Measurements from ENCODE around the gene APBA3. TPM values are rescaled to one million over a fixed set of nuclear protein-coding genes. Genes with fewer than 3 reads are reported as not detected.

APBA3 gene, protein sequence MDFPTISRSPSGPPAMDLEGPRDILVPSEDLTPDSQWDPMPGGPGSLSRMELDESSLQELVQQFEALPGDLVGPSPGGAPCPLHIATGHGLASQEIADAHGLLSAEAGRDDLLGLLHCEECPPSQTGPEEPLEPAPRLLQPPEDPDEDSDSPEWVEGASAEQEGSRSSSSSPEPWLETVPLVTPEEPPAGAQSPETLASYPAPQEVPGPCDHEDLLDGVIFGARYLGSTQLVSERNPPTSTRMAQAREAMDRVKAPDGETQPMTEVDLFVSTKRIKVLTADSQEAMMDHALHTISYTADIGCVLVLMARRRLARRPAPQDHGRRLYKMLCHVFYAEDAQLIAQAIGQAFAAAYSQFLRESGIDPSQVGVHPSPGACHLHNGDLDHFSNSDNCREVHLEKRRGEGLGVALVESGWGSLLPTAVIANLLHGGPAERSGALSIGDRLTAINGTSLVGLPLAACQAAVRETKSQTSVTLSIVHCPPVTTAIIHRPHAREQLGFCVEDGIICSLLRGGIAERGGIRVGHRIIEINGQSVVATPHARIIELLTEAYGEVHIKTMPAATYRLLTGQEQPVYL
- 10 to 100 TPM; 55.8 to 64.7 TPM for total RNA-seq

- Mint-ChIP-seq H3K27me3 (no peaks in the 10 kb centered on the region), H3K4me1 (peaks cover 42% of the 10 kb centered on the region), H3K27ac (peak within 1 kb of the TSS; percentile 98), H3K4me3 (peak within 1 kb of the TSS; percentile 90), H3K36me3 (ENCODE audit: low read depth) (peaks cover 33% of the 10 kb centered on the region), H3K9me3 (no peaks in the 10 kb centered on the region)
- DNase-seq: peak; percentile 96
- ChIA-PET CTCF (interaction anchor here (0.7 to 3.4 kb wide), 13 partner anchors 9 to 227 kb away, joined by 3 to 35 read pairs (median 4); no protein-coding TSS in a partner anchor), POLR2A (interaction anchor here (0.6 to 3.8 kb wide), 18 partner anchors 10 to 710 kb away, joined by 3 to 53 read pairs (median 5); partner anchors contain the start of genes DAPK3, EEF2, RAX2 and YJU2)
Measured at GRCh38 chr19:3761382-3762129, at the start of gene APBA3. APBA3 (minus strand) TSS chr19:3761692; CDS start chr19:3760264, 1,428 bp downstream.

GRCh38 chr19:3810708-3811355 is 49.3 kb upstream of the APBA3 start:
- Mint-ChIP-seq H3K36me3 (ENCODE audit: low read depth) (peaks cover 6% of the 10 kb centered on the region), H3K27ac (peak overlapping the region; percentile 16), H3K4me1 (peaks cover 47% of the 10 kb centered on the region), H3K4me3 (no peak overlapping the region), H3K27me3 (no peaks in the 10 kb centered on the region), H3K9me3 (peaks cover 7% of the 10 kb centered on the region)
- POLR2A ChIA-PET: interaction anchor here (3.2 to 3.8 kb wide), 2 partner anchors 12 to 49 kb away, joined by 15 to 53 read pairs; partner anchors contain the start of genes APBA3 and MRPL54
- CTCF ChIA-PET: interaction anchor here (2.1 to 3.7 kb wide), 3 partner anchors 11 to 48 kb away, joined by 19 to 25 read pairs (median 21); partner anchors contain the start of gene MRPL54
- no peak for DNase-seq

- CTCF ChIA-PET: interaction anchor here (0.9 to 3.7 kb wide), 2 partner anchors 12 to 47 kb away, joined by 3 to 25 read pairs; partner anchors contain the start of gene MRPL54
Measured at GRCh38 chr19:3809881-3810707, 48.6 kb upstream of the APBA3 start.

GRCh38 chr19:3808420-3809143 is 47.1 kb upstream of the APBA3 start:
- CTCF ChIA-PET: no interaction called here
- POLR2A ChIA-PET: no interaction called here
- H3K4me1 Mint-ChIP-seq: peaks cover 38% of the 10 kb centered on the region

More at GRCh38 chr19:3809881-3810707, 48.6 kb upstream of the APBA3 start:
- H3K4me1 Mint-ChIP-seq: peaks cover 48% of the 10 kb centered on the region
- H3K4me3 Mint-ChIP-seq: no peak overlapping the region
- peaks cover 6% of the 10 kb centered on the region for H3K36me3 Mint-ChIP-seq (ENCODE audit: low read depth)
- DNase-seq: no peak
- H3K9me3 Mint-ChIP-seq: peaks cover 7% of the 10 kb centered on the region
- no peaks in the 10 kb centered on the region for H3K27me3 Mint-ChIP-seq
- POLR2A ChIA-PET: no interaction called here
- H3K27ac Mint-ChIP-seq: no peak overlapping the region

GRCh38 chr19:3807574-3808354 is 46.3 kb upstream of the APBA3 start:
- POLR2A ChIA-PET: no interaction called here

More at GRCh38 chr19:3808420-3809143, 47.1 kb upstream of the APBA3 start:
- no peaks in the 10 kb centered on the region for H3K27me3 Mint-ChIP-seq
- no peak for DNase-seq
- no peak overlapping the region for H3K4me3 Mint-ChIP-seq
- peaks cover 3% of the 10 kb centered on the region for H3K36me3 Mint-ChIP-seq (ENCODE audit: low read depth)
- H3K27ac Mint-ChIP-seq: no peak overlapping the region
- peaks cover 7% of the 10 kb centered on the region for H3K9me3 Mint-ChIP-seq

GRCh38 chr19:3807131-3807480 is 45.6 kb upstream of the APBA3 start:
- Mint-ChIP-seq H3K27ac (no peak overlapping the region), H3K9me3 (peaks cover 7% of the 10 kb centered on the region), H3K36me3 (ENCODE audit: low read depth) (no peaks in the 10 kb centered on the region), H3K27me3 (peaks cover 2% of the 10 kb centered on the region), H3K4me3 (no peak overlapping the region), H3K4me1 (peaks cover 23% of the 10 kb centered on the region)
- CTCF ChIA-PET: no interaction called here
- POLR2A ChIA-PET: no interaction called here
- DNase-seq: no peak

More at GRCh38 chr19:3807574-3808354, 46.3 kb upstream of the APBA3 start:
- CTCF ChIA-PET: no interaction called here
- Mint-ChIP-seq H3K4me3 (no peak overlapping the region), H3K4me1 (peaks cover 30% of the 10 kb centered on the region), H3K27ac (no peak overlapping the region), H3K27me3 (peaks cover 2% of the 10 kb centered on the region), H3K9me3 (peaks cover 7% of the 10 kb centered on the region), H3K36me3 (ENCODE audit: low read depth) (peaks cover 3% of the 10 kb centered on the region)
- no peak for DNase-seq

DNA sequence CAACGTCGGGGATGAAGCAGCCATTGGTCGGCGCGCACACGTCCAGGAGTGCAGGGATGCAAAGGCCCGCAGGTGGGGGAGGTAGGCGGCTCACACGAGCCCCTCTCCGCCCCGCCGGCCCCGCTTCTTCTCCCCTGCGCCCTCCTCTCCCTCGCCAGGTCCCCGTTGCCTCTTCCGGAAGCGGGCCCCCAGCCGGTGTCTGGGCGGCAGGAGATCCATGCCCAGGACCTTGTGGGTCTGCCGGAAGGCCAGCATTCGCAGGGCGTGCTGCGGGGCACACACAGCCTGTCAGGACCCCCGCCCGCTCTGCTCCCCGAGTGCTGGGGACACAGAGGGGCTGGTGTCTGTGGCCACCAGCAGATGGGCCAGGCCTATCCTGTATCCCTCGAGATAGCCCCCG is 44.4 kb upstream of the APBA3 start:
- H3K27ac Mint-ChIP-seq: no peak overlapping the region
- DNase-seq: no peak
- ChIA-PET POLR2A (interaction anchor here (2.2 kb wide), 1 partner anchor 43 kb away, joined by 7 read pairs; the partner anchor contains the start of gene MRPL54), CTCF (no interaction called here)
- no peak overlapping the region for H3K4me3 Mint-ChIP-seq
- H3K4me1 Mint-ChIP-seq: peaks cover 25% of the 10 kb centered on the region
- H3K9me3 Mint-ChIP-seq: peaks cover 7% of the 10 kb centered on the region
- H3K36me3 Mint-ChIP-seq (ENCODE audit: low read depth): no peaks in the 10 kb centered on the region
- peaks cover 4% of the 10 kb centered on the region for H3K27me3 Mint-ChIP-seq

DNA sequence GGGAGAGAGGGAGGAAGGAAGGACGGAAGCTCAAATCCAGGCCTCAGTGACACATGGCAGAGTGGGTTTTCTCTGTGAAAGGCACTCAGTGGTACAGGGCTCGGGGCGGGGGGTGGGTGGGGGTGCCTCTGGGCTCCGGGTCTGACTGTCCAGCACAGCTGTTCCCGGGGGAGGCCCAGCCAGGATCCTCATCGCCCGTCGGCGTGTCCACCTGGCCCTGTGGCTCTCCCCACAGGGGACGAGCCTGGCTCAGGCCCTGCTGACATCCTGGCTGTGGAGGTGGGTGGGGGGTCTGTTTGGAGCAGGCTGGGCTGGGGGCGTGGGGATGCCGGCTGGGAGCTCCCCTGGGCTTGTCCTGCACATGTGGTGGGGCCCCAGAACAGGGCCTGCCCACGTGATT is 42.9 kb upstream of the APBA3 start:
- peaks cover 7% of the 10 kb centered on the region for H3K9me3 Mint-ChIP-seq
- POLR2A ChIA-PET: interaction anchor here (1.3 to 2.2 kb wide), 2 partner anchors 18 to 41 kb away, joined by 3 to 7 read pairs; partner anchors contain the start of gene MRPL54
- no peak overlapping the region for H3K27ac Mint-ChIP-seq
- no peaks in the 10 kb centered on the region for H3K36me3 Mint-ChIP-seq (ENCODE audit: low read depth)
- H3K4me1 Mint-ChIP-seq: peaks cover 25% of the 10 kb centered on the region
- CTCF ChIA-PET: no interaction called here
- DNase-seq: no peak
- H3K27me3 Mint-ChIP-seq: peaks cover 6% of the 10 kb centered on the region
- H3K4me3 Mint-ChIP-seq: no peak overlapping the region

GRCh38 chr19:3803986-3804385 is 42.5 kb upstream of the APBA3 start:
- H3K27ac Mint-ChIP-seq: no peak overlapping the region
- H3K4me3 Mint-ChIP-seq: no peak overlapping the region
- no peak for DNase-seq
- peaks cover 6% of the 10 kb centered on the region for H3K27me3 Mint-ChIP-seq
- ChIA-PET POLR2A (interaction anchor here (2.2 kb wide), 1 partner anchor 41 kb away, joined by 7 read pairs; the partner anchor contains the start of gene MRPL54), CTCF (no interaction called here)
- peaks cover 7% of the 10 kb centered on the region for H3K9me3 Mint-ChIP-seq
- H3K4me1 Mint-ChIP-seq: peaks cover 29% of the 10 kb centered on the region
- H3K36me3 Mint-ChIP-seq (ENCODE audit: low read depth): no peaks in the 10 kb centered on the region

DNA sequence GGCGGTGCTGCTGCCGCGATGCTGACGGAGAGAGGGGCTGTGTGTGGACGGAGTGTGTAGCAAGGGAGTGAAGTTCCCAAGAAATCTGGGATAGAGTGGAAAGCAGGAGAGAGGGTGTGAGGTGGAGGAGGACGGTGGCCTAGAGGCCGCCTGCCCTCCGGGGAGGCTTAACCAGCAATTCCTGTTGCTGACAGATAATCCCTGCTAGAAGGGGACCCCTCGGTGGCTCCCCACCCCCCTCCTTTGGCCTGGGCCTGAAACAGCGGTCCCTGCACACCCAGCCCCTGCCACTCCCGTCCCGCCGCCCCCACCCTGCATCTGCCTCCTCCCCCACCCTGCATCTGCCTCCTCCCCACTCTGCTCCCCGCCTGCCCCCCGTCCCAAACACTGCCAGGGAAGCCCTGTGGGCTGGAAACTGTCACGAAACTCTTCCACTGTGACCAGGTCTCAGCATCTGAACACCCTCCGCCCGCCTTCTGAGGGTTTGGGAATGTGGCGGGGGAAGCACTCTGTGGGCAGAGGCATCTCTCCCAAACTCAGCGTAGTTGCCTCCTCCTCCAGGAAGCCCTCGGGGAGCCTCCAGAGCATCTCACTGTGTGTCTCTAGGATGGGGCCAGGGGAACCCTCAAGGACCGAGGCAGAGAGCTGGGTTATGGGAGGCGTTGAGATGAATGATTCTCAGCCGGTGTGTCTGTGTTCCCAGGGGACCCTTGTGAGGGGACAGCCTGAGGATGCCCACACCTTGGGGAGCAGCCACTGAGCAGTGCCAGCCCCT is 41.8 kb upstream of the APBA3 start:
- Mint-ChIP-seq H3K4me1 (peaks cover 32% of the 10 kb centered on the region), H3K36me3 (ENCODE audit: low read depth) (no peaks in the 10 kb centered on the region), H3K27ac (no peak overlapping the region), H3K9me3 (peaks cover 7% of the 10 kb centered on the region), H3K27me3 (peaks cover 6% of the 10 kb centered on the region), H3K4me3 (no peak overlapping the region)
- POLR2A ChIA-PET: no interaction called here
- CTCF ChIA-PET: no interaction called here
- DNase-seq: no peak
